Mesothelial cell of epicardium (in vitro differentiated cells): ENCODE results near the gene MYBPC2. TPM values are rescaled to one million over a fixed set of nuclear protein-coding genes. Genes with fewer than 3 reads are reported as not detected.
A peak's percentile ranks its signal among the peaks of the same experiment; 100 is the strongest.

Experiments used
- DNase-seq, 2 experiments: peaks; one replicate each; pipeline ENCODE4 v3.0.0; 2021; ENCODE audit warnings: low spot score in 2 of 2; ENCODE audit not compliant: unreplicated experiment in 2 of 2
- H3K27ac Mint-ChIP-seq: 2 replicates; pipeline ENCODE4 v1.8.0; 2021; ENCODE audit warnings: mixed read lengths
- H3K27me3 Mint-ChIP-seq: 2 replicates; pipeline ENCODE4 v1.8.0; 2021; ENCODE audit warnings: low read depth, mixed read lengths
- H3K36me3 Mint-ChIP-seq: 2 replicates; pipeline ENCODE4 v1.8.0; 2021; ENCODE audit warnings: mixed read lengths
- H3K4me1 Mint-ChIP-seq: 2 replicates; pipeline ENCODE4 v1.8.0; 2021; ENCODE audit warnings: mixed read lengths
- H3K4me3 Mint-ChIP-seq: 2 replicates; pipeline ENCODE4 v1.8.0; 2021; ENCODE audit warnings: mild to moderate bottlenecking, moderate library complexity, mixed read lengths
- H3K9me3 Mint-ChIP-seq: 2 replicates; pipeline ENCODE4 v1.8.0; 2021; ENCODE audit warnings: mixed read lengths
- total RNA-seq: library from RNA; stranded (reverse); gene quantifications from 3 replicates; pipeline ENCODE4 v1.2.1, GENCODE V29; 2021
- TF ChIP-seq, protein P1 (sequence below): fragments of 200-600 bp; sonication (generic); IDR thresholded peaks from one replicate; pipeline ENCODE4 v1.5.0; 2021; ENCODE audit warnings: antibody characterized with exemption; ENCODE audit not compliant: unreplicated experiment

MYBPC2 gene
- total RNA-seq, 1 donor from 2014 or later, result 1.2 TPM

DNA sequence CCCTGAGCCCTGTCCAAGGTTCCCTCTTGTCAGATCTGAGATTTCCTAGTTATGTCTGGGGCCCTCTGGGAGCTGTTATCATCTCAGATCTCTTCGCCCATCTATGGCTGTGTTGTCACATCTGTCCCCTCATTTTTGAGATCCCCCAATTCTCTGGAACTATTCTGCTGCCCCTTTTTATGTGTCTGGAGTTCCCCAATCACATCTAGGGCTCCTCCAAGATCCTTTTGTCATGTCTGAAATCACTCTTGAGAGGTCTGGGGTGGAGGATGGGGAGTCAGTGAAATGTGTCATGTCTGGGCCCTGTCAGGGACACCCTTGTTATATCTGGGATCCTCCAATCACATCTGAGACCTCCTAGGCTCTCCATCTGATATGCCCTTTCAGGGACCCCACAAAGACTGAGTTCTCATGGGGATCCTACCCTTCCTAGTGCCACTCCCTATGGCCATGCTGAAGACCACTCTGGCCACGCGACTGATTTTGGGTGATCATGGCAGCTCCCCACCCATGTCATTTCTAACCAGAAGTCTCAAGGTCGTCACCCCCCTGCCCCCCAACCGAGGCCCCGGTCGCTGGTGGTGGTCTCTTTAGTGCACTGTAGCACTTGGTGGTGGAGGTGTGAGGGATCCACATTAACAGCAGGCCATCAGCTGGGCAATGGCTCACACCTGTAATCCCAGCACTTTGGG lies 3.8 kb upstream of the MYBPC2 start:
- Mint-ChIP-seq H3K27me3 (peaks cover 35% of the 10 kb centered on the region), H3K4me3 (no peak overlapping the region), H3K4me1 (peaks cover 15% of the 10 kb centered on the region), H3K36me3 (no peaks in the 10 kb centered on the region), H3K9me3 (no peaks in the 10 kb centered on the region), H3K27ac (no peak overlapping the region)
- DNase-seq, result no peak
- TF ChIP-seq, protein P1, sequence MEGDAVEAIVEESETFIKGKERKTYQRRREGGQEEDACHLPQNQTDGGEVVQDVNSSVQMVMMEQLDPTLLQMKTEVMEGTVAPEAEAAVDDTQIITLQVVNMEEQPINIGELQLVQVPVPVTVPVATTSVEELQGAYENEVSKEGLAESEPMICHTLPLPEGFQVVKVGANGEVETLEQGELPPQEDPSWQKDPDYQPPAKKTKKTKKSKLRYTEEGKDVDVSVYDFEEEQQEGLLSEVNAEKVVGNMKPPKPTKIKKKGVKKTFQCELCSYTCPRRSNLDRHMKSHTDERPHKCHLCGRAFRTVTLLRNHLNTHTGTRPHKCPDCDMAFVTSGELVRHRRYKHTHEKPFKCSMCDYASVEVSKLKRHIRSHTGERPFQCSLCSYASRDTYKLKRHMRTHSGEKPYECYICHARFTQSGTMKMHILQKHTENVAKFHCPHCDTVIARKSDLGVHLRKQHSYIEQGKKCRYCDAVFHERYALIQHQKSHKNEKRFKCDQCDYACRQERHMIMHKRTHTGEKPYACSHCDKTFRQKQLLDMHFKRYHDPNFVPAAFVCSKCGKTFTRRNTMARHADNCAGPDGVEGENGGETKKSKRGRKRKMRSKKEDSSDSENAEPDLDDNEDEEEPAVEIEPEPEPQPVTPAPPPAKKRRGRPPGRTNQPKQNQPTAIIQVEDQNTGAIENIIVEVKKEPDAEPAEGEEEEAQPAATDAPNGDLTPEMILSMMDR, result no peak

DNA sequence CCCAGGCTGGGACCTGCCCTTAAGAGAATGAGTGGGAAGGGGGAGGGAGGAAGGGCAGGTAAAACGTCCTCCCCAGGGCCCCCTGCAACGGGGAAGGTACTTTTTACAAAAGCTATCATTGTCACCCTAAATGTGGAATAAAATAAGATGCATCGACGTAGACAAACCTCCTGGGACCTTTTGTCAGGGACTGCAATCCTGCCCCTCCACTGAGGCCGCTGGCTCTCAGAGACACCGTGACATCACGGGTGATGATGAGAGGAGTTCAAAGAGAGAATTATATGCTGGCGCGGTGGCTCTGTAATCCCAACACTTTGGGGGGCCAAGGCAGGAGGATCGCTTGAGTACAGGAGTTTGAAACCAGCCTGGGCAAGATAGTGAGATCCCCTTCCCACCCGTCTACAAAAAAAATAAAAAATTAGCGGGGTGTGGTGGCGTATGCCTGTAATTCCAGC lies 1.8 kb upstream of the MYBPC2 start:
- TF ChIP-seq, protein P1, result no peak
- Mint-ChIP-seq H3K9me3 (no peaks in the 10 kb centered on the region), H3K36me3 (no peaks in the 10 kb centered on the region), H3K4me3 (peak overlapping the region; percentile 88), H3K4me1 (peaks cover 20% of the 10 kb centered on the region), H3K27ac (no peak overlapping the region), H3K27me3 (peaks cover 42% of the 10 kb centered on the region)
- DNase-seq, result no peak

DNA sequence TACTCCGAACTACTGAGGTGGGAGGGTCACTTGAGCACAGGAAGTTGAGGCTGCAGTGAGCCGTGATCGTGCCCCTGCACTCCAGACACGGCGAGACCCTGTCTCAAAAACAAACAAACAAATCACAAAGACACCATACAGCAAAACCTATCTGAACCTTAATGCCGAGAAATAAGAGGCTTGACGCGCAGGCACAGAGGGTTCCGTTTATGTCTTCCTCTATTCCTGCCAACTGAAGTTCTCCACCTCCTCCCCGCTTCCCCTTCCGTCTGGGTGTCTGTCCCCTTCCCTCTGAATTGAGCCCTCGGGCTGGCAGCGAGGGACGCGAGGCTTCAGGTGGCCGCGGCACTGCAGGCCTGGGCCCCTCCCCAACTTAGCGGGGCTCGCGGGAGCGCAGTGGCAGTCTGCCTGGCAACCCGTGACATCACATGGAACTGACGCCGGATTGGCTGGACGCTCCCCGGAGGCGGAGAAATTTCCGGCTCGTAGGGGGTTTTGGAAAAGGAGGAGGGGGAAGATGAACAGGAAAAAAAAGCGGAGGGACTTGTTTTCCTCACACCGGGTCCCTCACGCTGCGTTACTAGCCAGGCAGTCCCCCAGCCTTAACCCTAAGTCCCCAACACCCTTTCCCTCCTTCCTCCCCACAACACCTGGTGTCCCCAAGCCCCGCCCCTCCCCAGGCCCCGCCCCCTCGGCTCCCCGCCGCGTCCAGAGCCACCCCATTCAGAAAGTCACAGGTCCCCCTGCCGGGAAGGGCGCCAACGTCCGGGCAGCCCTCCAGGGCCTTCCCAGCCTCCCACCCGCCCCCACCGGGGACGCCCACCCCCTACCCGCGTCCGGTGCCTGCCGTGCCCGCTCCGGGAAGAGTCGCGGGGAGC lies 1.1 kb upstream of the MYBPC2 start:
- DNase-seq, result peak; percentile 84 to 99
- TF ChIP-seq, protein P1, result no peak
- peaks cover 20% of the 10 kb centered on the region for H3K4me1 Mint-ChIP-seq
- H3K9me3 Mint-ChIP-seq, result no peaks in the 10 kb centered on the region
- H3K36me3 Mint-ChIP-seq, result no peaks in the 10 kb centered on the region
- H3K27ac Mint-ChIP-seq, result peak overlapping the region; percentile 90
- H3K4me3 Mint-ChIP-seq, result peak overlapping the region; percentile 88
- H3K27me3 Mint-ChIP-seq, result peaks cover 48% of the 10 kb centered on the region

GRCh38 chr19:50433201-50434180 lies 799 bp downstream of the MYBPC2 start:
- H3K4me1 Mint-ChIP-seq, result peaks cover 20% of the 10 kb centered on the region
- H3K9me3 Mint-ChIP-seq, result no peaks in the 10 kb centered on the region
- H3K36me3 Mint-ChIP-seq, result no peaks in the 10 kb centered on the region
- peaks cover 65% of the 10 kb centered on the region for H3K27me3 Mint-ChIP-seq
- TF ChIP-seq, protein P1, result no peak
- H3K27ac Mint-ChIP-seq, result peak overlapping the region; percentile 64
- no peak for DNase-seq
- peak overlapping the region; percentile 71 for H3K4me3 Mint-ChIP-seq

DNA sequence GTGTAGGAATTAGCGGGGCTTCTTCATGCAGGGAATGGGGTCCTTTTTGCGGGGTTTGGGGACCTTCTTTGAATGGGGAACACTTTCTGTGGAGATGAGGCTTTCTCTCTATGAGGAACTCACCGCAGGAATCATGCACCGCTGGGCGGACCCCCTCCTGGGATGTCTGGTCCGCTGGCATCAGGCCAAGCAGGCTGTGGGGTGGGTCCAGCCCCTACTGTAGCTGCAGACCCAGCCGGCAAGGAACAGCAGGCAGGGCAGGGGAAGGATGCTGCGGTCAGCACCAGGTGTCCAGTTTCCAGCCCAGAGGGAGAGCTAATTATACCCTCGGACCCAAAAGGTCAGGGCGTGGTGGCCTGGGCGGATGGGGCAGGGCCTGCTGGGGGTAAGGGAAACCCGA lies 1.8 kb downstream of the MYBPC2 start:
- Mint-ChIP-seq H3K27ac (no peak overlapping the region), H3K4me1 (peaks cover 20% of the 10 kb centered on the region), H3K9me3 (no peaks in the 10 kb centered on the region), H3K27me3 (peaks cover 63% of the 10 kb centered on the region), H3K4me3 (no peak overlapping the region), H3K36me3 (no peaks in the 10 kb centered on the region)
- TF ChIP-seq, protein P1, result no peak
- DNase-seq, result no peak
